ENCODE measurements around the gene FRAS1.

Gene FRAS1

DNA sequence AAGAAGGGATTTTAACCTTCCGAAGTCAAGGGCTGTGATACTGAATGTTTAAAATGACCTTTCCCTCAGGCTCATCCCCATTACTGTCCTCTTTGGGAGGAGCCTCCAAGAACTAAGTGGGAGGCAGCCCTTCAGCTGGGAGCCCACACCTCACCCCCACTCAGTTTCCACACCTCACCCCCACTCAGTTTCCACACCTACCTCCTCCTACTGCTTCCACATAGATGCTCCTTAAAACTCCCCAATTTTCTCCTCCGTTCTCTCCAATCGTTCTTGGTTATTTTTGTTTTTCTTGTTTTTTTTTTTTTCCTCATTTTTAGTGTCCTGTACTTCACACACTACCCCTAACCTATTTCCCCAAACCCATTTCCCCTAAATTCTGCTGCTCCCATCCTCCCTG, 462.8 kb downstream of the FRAS1 start:
- TF ChIP-seq, protein P1, sequence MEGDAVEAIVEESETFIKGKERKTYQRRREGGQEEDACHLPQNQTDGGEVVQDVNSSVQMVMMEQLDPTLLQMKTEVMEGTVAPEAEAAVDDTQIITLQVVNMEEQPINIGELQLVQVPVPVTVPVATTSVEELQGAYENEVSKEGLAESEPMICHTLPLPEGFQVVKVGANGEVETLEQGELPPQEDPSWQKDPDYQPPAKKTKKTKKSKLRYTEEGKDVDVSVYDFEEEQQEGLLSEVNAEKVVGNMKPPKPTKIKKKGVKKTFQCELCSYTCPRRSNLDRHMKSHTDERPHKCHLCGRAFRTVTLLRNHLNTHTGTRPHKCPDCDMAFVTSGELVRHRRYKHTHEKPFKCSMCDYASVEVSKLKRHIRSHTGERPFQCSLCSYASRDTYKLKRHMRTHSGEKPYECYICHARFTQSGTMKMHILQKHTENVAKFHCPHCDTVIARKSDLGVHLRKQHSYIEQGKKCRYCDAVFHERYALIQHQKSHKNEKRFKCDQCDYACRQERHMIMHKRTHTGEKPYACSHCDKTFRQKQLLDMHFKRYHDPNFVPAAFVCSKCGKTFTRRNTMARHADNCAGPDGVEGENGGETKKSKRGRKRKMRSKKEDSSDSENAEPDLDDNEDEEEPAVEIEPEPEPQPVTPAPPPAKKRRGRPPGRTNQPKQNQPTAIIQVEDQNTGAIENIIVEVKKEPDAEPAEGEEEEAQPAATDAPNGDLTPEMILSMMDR (conservative IDR thresholded peaks at IDR 0.05; ENCODE audit: low read depth, low read length): no peak
- H3K4me3 ChIP-seq (ENCODE audit: low read length): no peak overlapping the region
- DNase-seq (ENCODE audit: low read depth): no peak

DNA sequence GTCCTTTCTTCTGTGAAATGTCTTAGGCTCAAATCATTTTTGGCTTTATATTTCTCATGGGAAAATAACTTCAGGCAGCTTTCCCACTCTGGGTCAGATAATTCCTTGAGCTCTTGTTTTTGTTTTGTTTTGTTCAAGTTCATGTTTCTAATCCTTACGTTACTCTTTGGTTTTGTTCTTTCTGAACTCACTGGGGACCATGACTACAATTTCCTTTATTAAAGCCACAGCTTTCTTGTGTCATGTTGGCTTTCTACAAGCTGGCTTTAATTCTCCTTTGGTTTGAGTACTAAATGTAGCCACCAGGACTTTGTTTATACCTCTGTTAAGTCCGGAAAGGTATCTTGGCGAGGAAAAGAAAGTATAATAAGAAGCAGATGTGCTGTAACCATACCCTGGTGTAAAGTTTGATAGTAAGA, 463.7 kb downstream of the FRAS1 start:
- DNase-seq (ENCODE audit: low read depth): no peak
- TF ChIP-seq, protein P1 (conservative IDR thresholded peaks at IDR 0.05; ENCODE audit: low read depth, low read length): no peak
- no peak overlapping the region for H3K4me3 ChIP-seq (ENCODE audit: low read length)

DNA sequence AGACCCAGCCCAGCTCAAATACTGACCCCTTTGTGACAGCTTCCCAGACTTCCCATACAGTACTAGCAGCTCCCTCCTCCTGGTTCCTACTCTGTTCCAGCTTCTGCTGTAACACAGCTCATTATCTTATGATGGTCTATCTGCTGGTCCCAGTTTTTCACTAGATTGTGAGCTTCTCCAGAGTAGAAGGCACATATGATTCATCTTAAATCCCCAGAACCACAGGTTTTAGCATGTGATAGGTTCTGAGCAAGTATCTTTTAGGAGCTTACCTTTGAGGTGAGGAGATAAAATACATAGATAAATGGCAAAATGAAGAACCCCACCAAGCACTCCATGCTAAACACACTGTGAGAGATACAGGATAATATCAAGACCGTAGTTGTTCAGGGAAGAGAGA, 466.9 kb downstream of the FRAS1 start:
- no peak overlapping the region for H3K4me3 ChIP-seq (ENCODE audit: low read length)
- DNase-seq (ENCODE audit: low read depth): no peak
- TF ChIP-seq, protein P1 (conservative IDR thresholded peaks at IDR 0.05; ENCODE audit: low read depth, low read length): no peak

DNA sequence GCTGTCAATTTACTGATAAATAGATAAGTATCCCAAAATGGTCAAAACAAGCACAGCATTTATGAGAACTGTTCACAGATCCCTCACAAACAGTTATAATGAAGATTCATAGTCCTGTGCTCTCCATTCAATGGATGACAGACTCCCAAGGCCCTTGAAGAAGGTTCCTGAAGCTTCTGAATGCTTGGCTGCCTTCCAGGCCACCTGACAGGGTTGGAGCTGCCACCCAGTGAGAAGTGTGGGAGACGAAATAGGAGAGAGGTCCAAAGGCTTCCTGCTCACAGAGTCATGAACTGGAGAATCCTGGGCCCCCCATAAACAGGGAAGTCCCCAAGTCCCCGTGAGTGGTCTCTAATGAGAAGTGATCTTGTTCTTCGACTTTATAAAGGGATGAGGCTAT, 468.4 kb downstream of the FRAS1 start:
- DNase-seq (ENCODE audit: low read depth): no peak
- TF ChIP-seq, protein P1 (conservative IDR thresholded peaks at IDR 0.05; ENCODE audit: low read depth, low read length): no peak

DNA sequence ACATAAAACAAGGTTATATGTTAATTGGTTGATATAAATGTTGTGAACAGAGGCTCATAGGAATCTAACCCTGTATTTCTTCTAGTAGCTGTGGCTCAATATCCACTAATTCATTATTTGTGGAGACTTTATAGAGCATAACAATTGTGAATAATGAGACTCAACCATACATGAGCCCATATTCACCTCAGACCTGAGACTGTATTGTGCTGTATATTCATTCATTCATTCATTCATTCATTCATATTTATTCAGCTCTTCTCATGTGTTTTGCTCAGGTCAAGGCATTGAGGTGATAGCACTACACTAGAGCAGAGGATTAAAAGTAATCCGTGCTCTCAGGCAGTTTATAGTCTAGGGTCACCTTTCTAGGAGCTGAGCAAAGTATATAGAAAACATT, 470.0 kb downstream of the FRAS1 start:
- DNase-seq (ENCODE audit: low read depth): no peak
- no peak overlapping the region for H3K4me3 ChIP-seq (ENCODE audit: low read length)
- TF ChIP-seq, protein P1 (conservative IDR thresholded peaks at IDR 0.05; ENCODE audit: low read depth, low read length): no peak

More for the DNA sequence above, 468.4 kb downstream of the FRAS1 start:
- H3K4me3 ChIP-seq (ENCODE audit: low read length): no peak overlapping the region

DNA sequence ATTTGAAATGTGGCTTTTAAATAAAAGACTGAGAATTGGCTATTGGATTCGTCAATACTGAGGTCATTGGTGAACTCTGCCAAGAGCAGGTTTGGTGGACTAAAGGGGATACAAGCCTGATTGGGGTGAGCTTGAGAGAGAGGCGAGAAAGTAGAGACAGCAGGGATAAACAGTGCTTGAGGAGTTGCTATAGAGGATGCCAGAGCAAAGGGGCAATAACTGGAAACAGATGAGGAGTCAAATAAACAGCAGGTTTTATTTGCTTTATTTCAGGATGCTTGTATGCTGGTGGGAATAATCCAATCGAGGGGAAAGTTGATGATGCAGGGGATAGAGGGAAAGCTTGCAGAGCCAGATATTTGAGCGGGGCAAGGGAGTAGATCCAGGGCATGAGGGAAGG, 470.4 kb downstream of the FRAS1 start:
- H3K4me3 ChIP-seq (ENCODE audit: low read length): no peak overlapping the region
- TF ChIP-seq, protein P1 (conservative IDR thresholded peaks at IDR 0.05; ENCODE audit: low read depth, low read length): no peak
- no peak for DNase-seq (ENCODE audit: low read depth)

DNA sequence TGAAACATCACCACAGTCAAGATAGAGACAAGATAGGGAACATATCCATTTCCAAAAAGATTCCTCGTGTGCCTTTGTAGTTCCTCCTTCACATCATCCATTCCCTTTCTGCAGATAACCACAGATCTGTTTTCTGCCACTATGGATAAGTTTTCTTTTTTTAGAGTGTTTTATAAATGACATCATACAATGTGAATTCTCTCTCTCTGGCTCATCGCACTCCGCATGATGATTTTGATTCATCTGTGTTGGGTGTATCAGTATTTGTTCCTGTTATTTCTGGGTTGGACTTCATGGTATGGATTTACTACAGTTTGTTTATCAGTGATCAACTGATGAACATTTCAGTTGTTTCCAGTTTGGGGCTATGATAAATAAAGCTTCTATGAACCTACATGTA, 471.2 kb downstream of the FRAS1 start:
- no peak for DNase-seq (ENCODE audit: low read depth)
- TF ChIP-seq, protein P1 (conservative IDR thresholded peaks at IDR 0.05; ENCODE audit: low read depth, low read length): no peak
- H3K4me3 ChIP-seq (ENCODE audit: low read length): no peak overlapping the region
